DMS 273 (cell line): Measurements from ENCODE around the gene ARFGEF3.

Experiments used
- DNase-seq: peaks from one replicate; lab custom pipeline; 2025; ENCODE audit not compliant: unreplicated experiment; lab: John Stamatoyannopoulos, UW

ARFGEF3 gene

GRCh38 chr6:138241381-138241780, 79.6 kb downstream of the ARFGEF3 start:
- DNase-seq, result no peak

- no peak for DNase-seq
Observed at GRCh38 chr6:138241934-138242333, 80.2 kb downstream of the ARFGEF3 start.

- no peak for DNase-seq
Observed at GRCh38 chr6:138242987-138243592, 81.4 kb downstream of the ARFGEF3 start.

- DNase-seq, result no peak
Observed at GRCh38 chr6:138245751-138246150, 84.0 kb downstream of the ARFGEF3 start.

- DNase-seq, result no peak
Observed at GRCh38 chr6:138246650-138247440, 85.1 kb downstream of the ARFGEF3 start.

- no peak for DNase-seq
Observed at GRCh38 chr6:138248011-138248410, 86.3 kb downstream of the ARFGEF3 start.

- no peak for DNase-seq
Observed at GRCh38 chr6:138248878-138249277, 87.1 kb downstream of the ARFGEF3 start.

GRCh38 chr6:138250053-138250452, 88.3 kb downstream of the ARFGEF3 start:
- no peak for DNase-seq

- peak; percentile 56 for DNase-seq
Observed at GRCh38 chr6:138250513-138251247, 88.9 kb downstream of the ARFGEF3 start.

- DNase-seq, result no peak
Observed at GRCh38 chr6:138253731-138254130, 92.0 kb downstream of the ARFGEF3 start.

GRCh38 chr6:138255443-138255842, 93.7 kb downstream of the ARFGEF3 start:
- DNase-seq, result no peak

GRCh38 chr6:138257638-138258040, 95.9 kb downstream of the ARFGEF3 start:
- no peak for DNase-seq

GRCh38 chr6:138258197-138258596, 96.5 kb downstream of the ARFGEF3 start:
- no peak for DNase-seq

- no peak for DNase-seq
Observed at GRCh38 chr6:138258991-138259390, 97.3 kb downstream of the ARFGEF3 start.

GRCh38 chr6:138261116-138261780, 99.5 kb downstream of the ARFGEF3 start:
- no peak for DNase-seq

- no peak for DNase-seq
Observed at GRCh38 chr6:138263963-138264362, 102.2 kb downstream of the ARFGEF3 start.

- DNase-seq, result no peak
Observed at GRCh38 chr6:138264372-138264880, 102.7 kb downstream of the ARFGEF3 start.

- no peak for DNase-seq
Observed at GRCh38 chr6:138266095-138266494, 104.4 kb downstream of the ARFGEF3 start.

GRCh38 chr6:138267971-138268895, 106.5 kb downstream of the ARFGEF3 start:
- no peak for DNase-seq

GRCh38 chr6:138271451-138271850, 109.7 kb downstream of the ARFGEF3 start:
- no peak for DNase-seq
